GM18520 (cell line): ENCODE results near the gene SLC22A12.

ENCODE experiments used
- ATAC-seq: cut with Tn5 transposase; IDR thresholded peaks from one replicate; pipeline ENCODE4 v1.9.1; 2021; ENCODE audit not compliant: unreplicated experiment

SLC22A12 gene

GRCh38 chr11:64621283-64622019, 30.4 kb downstream of the SLC22A12 start:
- ATAC-seq: no peak

GRCh38 chr11:64622681-64623080, 31.7 kb downstream of the SLC22A12 start:
- ATAC-seq: no peak

DNA sequence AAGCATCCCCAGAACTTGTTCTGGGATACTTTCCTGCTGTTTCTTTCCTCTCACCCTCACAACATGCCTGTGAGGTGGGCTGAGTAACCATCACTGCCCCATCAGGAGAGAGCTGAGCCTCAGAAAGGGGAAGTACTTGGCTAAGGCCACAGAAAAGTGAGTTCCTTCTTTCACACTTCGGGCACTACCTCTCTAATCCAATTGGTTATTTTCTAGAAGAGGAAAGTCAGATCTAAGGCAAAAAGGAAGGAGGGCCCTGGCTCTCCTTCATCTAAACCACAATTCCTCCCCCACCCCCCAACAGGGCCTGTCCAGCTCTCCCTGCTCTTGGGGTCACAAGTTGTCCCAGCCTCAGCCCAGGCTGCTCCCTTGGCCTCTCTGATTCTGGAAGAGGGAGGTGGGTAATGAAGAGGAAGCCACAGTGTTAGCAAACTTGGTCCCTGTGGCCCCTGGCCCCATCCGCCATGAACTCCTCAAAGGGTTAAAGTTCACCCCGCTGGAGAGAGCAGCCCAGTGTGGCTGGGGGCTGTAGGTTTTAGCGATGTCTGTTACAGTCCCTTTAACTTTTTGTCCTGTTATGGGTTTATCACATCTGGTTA, 34.0 kb downstream of the SLC22A12 start:
- no peak for ATAC-seq

DNA sequence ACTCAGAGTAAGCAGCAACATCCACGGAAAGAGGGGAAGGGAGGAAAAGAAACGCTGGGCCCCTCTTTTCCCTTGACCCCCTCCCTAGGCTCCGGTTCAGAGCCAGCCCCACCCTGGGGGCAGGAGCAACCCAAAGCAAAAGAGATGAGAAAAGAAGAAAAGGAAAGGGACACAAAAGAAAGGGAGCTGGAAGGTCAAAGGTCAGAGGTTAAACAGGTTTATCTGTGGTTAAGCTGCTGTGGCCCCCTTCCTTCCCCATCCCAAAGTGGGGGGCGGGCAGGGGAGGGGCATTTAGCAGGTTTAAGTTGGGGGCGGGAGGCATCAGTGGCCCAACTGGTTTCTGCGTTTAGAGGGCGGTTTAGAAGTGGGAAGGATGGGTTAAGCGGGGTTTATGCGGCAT, 35.6 kb downstream of the SLC22A12 start:
- ATAC-seq: no peak

DNA sequence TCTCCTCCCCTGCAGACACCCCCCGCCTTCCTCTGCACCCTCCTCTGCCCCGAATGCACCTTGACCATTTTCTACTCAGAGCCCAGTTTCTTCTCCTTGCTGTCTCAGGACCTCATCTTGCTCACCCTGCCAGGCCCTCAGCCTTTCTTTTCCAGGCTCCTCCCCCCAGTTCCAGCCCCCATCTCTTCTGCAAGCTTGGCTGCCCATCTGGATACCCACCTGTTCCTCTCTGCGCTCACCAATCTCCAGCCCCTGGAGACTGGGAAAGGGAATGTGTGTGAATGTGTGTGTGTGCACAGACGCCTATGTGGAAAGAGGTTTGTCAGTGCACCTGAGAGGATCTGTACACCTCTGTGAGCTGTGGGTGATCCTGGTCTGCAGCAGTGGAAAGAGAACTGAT, 36.4 kb downstream of the SLC22A12 start:
- no peak for ATAC-seq

DNA sequence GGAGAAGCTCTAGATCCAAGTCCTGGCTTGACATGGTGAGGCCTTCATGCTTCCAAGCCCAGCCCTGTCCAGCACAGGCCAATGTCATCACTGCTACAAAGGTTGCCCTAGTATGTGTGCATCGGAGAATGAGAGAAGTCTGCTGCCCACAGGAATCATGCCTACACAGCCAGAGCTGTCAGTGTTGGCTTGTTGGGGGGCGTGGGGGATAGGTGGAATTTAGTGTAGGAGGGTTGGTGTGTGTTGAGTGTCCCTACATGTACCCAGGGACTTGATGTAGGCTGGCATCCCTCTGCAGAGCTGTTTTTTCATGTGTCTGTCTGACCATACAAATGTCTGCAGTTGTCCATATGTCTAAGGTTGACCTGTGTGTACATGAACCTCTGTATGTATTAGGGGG, 37.6 kb downstream of the SLC22A12 start:
- no peak for ATAC-seq

DNA sequence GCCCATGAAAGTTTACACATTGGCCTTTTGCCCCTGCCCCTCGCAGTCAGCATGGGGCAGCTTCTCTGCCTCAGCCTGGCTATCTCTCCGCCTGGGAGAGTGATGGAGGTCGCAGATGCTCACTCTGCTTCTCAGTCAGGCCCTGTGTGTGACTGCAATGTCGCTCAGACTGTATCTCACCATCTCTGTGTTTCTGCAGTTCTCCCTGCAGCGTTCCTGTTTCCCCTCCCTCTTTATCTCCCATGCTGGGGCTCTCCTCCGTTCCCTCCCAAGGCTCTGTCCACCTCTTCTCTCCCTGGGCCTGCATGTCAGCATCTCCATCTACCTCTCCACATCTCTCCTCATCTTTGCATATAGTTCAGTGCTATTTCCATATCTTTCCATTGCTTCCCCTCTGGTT, 38.1 kb downstream of the SLC22A12 start:
- no peak for ATAC-seq

DNA sequence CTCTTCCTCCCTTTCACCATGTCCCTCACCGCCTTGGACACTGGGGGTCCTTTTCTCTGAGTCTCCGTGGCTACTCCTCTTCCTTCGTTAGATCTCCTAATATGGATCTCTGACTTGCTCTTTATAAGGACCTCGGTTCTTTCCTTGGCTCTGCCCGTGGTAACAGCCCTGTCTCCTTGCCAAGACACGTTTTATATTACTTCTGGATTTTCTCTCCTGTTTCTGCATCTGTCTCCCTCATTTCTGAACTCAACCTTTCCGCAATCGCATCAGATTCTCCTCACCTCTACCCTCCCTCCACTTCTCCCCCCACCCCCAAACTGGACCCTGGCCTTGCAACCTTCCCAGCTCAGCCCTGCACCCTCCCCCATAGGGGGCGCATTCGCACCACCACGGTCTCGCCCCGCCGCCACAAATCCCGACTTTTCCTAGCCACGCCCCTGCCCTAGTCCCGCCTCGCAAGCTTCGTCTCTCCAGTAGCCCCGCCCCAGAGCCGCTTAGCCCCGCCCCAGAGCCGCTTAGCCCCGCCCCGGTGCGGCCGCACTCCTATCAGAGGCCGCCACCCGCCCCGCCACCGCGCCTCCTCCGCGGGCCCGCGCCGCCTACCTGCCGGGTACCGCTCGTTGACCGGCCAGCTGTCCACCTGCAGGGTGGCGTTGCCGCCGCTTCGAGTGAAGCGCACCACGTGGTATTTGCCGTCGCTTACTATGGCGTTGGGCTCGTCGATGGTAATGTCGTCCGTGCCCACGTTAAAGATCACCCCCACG, 39.0 kb downstream of the SLC22A12 start:
- no peak for ATAC-seq

GRCh38 chr11:64631675-64632074, 40.7 kb downstream of the SLC22A12 start:
- no peak for ATAC-seq

DNA sequence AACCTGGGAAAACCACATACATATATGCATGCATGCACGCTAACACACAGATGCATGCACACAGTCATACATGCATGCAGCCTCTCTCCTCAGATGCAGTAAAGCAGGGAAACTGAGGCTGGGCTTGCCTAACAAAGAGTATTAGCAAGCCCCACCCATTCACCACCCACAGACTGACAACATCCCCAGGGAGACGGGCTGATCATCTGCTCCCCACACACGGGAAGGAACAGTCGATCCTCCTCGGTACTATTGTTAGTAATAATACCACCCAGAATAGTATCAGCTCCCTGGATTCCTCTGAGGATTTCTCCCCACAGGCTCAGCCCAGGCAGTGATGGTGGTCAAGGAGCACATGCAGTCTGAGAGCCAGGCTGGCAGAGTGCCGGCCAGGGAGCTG, 41.2 kb downstream of the SLC22A12 start:
- ATAC-seq: no peak

DNA sequence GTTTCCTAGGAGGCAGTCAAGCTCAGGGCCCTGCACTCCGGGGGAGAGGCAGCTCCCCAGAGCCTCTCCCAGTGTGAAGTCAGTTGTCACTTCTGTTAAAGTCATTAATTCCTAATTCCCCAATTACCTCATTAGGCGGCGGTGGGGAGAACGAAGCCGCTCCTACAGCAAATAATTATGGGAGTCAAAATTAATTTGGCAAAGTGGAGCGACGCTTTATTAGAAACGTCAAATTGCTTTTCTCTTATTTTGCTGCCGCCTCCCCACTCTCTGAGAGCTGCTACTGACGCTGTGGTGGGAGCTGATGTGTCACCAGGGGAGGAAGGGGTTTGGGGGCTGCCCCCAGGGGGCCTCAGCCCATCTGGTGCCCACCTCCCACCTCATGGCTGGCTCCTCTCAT, 41.6 kb downstream of the SLC22A12 start:
- ATAC-seq: no peak

DNA sequence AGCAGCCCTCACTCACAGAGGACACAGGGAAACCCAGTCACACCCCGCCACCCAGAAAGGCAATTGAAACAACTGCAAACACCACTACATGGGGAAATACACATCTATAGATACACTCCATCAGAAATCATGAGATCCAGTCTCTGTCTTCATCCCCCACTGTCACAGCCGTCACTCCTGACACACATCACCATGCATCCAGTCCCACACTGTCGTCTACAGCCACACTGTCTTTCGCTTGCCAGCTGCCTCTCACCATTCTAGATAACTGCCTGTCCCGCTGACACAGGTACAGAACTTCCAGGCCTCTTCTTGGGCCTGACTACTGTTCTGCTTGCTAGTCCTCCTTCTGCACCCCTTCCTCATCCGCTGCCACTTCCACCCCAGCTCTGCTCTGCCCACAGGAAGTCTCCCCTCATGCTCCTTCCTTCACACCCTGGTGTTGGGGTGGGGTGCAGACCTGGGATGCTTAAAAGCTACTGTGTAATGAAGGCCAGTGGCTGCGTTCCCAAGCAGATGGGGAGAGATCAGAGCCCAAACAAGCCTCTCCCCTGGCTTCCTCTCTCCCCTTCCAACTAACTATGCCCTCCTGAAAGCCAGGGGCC, 42.6 kb downstream of the SLC22A12 start:
- ATAC-seq: no peak

- ATAC-seq: no peak
Observed at GRCh38 chr11:64637334-64638017, 46.5 kb downstream of the SLC22A12 start.

- no peak for ATAC-seq
Observed at GRCh38 chr11:64638018-64638665, 47.1 kb downstream of the SLC22A12 start.

- no peak for ATAC-seq
Observed at GRCh38 chr11:64638829-64639228, 47.8 kb downstream of the SLC22A12 start.

- ATAC-seq: no peak
Observed at GRCh38 chr11:64639885-64640284, 48.9 kb downstream of the SLC22A12 start.

DNA sequence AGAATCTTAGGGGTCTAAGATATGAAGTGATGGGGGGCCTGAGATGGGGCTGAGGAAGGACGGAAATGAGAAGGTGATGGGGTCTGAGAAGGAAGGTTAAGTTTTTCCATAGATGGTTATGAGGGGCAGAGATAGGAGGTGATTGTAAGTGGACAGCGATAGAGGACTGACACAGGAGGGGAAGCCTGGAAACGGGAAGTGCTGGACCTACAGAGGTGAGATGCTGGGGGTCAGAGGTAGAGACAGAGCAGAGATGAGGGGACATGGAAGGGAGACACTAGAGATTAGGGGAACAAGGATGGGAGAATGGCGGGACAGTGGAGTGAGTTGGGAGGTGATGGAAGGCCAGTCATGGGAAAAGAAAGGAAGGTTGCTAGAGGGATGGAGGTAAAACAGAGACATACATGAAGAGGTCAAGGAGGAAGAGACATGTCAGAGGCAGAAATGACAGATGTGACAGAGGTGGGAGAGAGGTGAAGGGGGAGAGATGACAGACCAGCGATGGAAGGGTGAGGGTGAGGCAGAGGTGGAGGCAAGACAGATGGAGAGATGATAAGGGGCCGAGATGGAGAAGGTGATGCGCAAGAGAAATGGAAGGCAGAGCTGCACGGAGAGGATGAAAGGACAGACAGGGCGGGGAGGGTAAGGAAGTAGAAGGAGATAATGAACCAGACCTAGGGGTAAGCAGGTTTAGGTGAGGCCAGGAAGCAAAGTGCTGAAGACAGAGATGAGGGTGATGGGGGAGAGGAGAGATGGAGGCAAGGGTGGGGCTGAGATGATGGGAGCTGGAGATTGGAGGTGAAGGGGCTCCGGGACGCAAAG, 50.8 kb downstream of the SLC22A12 start:
- ATAC-seq: no peak

DNA sequence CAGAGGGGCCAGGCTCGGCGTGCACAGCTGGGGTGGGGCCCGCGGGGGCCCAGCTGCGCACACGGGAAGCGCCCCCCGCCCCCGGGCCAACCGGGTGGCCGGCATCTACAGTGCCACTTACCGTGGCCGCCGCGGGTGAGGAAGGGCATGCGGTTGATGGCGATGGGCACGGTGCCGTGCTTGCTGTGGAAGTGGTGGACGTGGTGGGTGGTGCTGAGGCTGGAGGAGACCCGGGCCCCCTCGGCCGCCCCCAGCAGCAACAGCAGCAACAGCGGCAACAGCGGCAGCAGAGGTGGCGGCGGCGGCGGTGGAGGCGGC, 51.4 kb downstream of the SLC22A12 start:
- ATAC-seq: no peak

DNA sequence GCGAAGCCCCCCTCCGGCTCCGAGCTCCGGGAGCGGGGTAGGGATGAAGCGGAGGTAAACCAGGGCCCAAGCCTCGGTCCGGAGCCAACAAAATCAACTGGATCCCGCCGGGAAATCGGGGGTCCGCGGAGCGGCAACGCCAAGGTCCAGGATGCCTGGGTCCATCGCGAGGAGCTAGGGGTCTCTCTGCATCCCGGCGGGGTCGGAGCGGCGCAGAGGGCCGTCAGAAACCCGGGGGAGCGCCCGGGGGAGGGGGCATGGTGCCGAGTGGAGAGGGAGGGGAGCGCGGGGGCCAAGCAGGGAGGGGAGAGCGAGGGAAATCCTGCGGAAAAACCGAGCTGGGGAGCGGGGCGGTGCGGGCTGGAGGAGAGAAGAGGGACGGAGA, 51.8 kb downstream of the SLC22A12 start:
- no peak for ATAC-seq

- ATAC-seq: no peak
Observed at GRCh38 chr11:64643256-64643881, 52.3 kb downstream of the SLC22A12 start.
